ENCODE measurements around the gene EMILIN3. TPM values are rescaled to one million over a fixed set of nuclear protein-coding genes. Genes with fewer than 3 reads are reported as not detected.

EMILIN3 gene
- total and polyA plus RNA-seq, 2 experiments from 2014 or later = 0.45 to 2.3 TPM

GRCh38 chr20:41373251-41373783, 6.7 kb upstream of the EMILIN3 start:
- Histone ChIP-seq H3K27me3 (no peaks in the 10 kb centered on the region), H3K4me3 (no peak overlapping the region), H3K4me1 (ENCODE audit: low read depth) (peaks cover 9% of the 10 kb centered on the region), H3K9me3 (ENCODE audit: low read depth) (no peaks in the 10 kb centered on the region), H3K36me3 (no peaks in the 10 kb centered on the region), H3K27ac (no peak overlapping the region)
- no peak for DNase-seq (ENCODE audit: low read depth in 1 of 2, low spot score in 1 of 2)
- no peak for TF ChIP-seq CTCF (IDR thresholded peaks at IDR 0.05; ENCODE audit: low read depth, low read length)

GRCh38 chr20:41371371-41371770, 4.8 kb upstream of the EMILIN3 start:
- no peaks in the 10 kb centered on the region for H3K36me3 ChIP-seq

GRCh38 chr20:41370176-41370575, 3.6 kb upstream of the EMILIN3 start:
- peaks cover 27% of the 10 kb centered on the region for H3K27me3 ChIP-seq
- no peak for TF ChIP-seq CTCF (IDR thresholded peaks at IDR 0.05; ENCODE audit: low read depth, low read length)
- H3K27ac ChIP-seq = no peak overlapping the region
- no peaks in the 10 kb centered on the region for H3K36me3 ChIP-seq
- no peaks in the 10 kb centered on the region for H3K9me3 ChIP-seq (ENCODE audit: low read depth)
- H3K4me3 ChIP-seq = no peak overlapping the region
- no peak for DNase-seq (ENCODE audit: low read depth in 1 of 2, low spot score in 1 of 2)
- peaks cover 9% of the 10 kb centered on the region for H3K4me1 ChIP-seq (ENCODE audit: low read depth)

More at GRCh38 chr20:41371371-41371770, 4.8 kb upstream of the EMILIN3 start:
- no peak for DNase-seq (ENCODE audit: low read depth in 1 of 2, low spot score in 1 of 2)
- H3K27ac ChIP-seq = no peak overlapping the region
- H3K9me3 ChIP-seq (ENCODE audit: low read depth) = no peaks in the 10 kb centered on the region
- H3K4me1 ChIP-seq (ENCODE audit: low read depth) = peaks cover 9% of the 10 kb centered on the region
- no peak for TF ChIP-seq CTCF (IDR thresholded peaks at IDR 0.05; ENCODE audit: low read depth, low read length)
- H3K27me3 ChIP-seq = peaks cover 15% of the 10 kb centered on the region
- H3K4me3 ChIP-seq = no peak overlapping the region

- H3K4me1 ChIP-seq (ENCODE audit: low read depth) = peaks cover 9% of the 10 kb centered on the region
These were observed 3.1 kb upstream of the EMILIN3 start for GRCh38 chr20:41369673-41370072.

GRCh38 chr20:41367956-41368355, 1.3 kb upstream of the EMILIN3 start:
- H3K4me1 ChIP-seq (ENCODE audit: low read depth) = no peaks in the 10 kb centered on the region
- H3K27me3 ChIP-seq = peaks cover 39% of the 10 kb centered on the region
- H3K27ac ChIP-seq = no peak overlapping the region

More at GRCh38 chr20:41369673-41370072, 3.1 kb upstream of the EMILIN3 start:
- no peak overlapping the region for H3K4me3 ChIP-seq
- no peaks in the 10 kb centered on the region for H3K9me3 ChIP-seq (ENCODE audit: low read depth)
- peaks cover 32% of the 10 kb centered on the region for H3K27me3 ChIP-seq
- no peak overlapping the region for H3K27ac ChIP-seq
- DNase-seq (ENCODE audit: low read depth in 1 of 2, low spot score in 1 of 2) = no peak
- no peaks in the 10 kb centered on the region for H3K36me3 ChIP-seq
- TF ChIP-seq CTCF (IDR thresholded peaks at IDR 0.05; ENCODE audit: low read depth, low read length) = no peak

More at GRCh38 chr20:41367956-41368355, 1.3 kb upstream of the EMILIN3 start:
- no peak for DNase-seq (ENCODE audit: low read depth in 1 of 2, low spot score in 1 of 2)
- no peak for TF ChIP-seq CTCF (IDR thresholded peaks at IDR 0.05; ENCODE audit: low read depth, low read length)
- Histone ChIP-seq H3K36me3 (no peaks in the 10 kb centered on the region), H3K4me3 (no peak overlapping the region), H3K9me3 (ENCODE audit: low read depth) (no peaks in the 10 kb centered on the region)

All from cardiac muscle cell (in vitro differentiated cells and primary cell).